Smooth muscle cell (in vitro differentiated cells): Measurements from ENCODE around the gene XPO6. TPM values are rescaled to one million over a fixed set of nuclear protein-coding genes. Genes with fewer than 3 reads are reported as not detected.

ENCODE experiments used
- DNase-seq: peaks from one replicate; lab custom pipeline; 2025; ENCODE audit not compliant: unreplicated experiment; lab: John Stamatoyannopoulos, UW
- H2AFZ ChIP-seq: fragments of 200-600 bp; sonication (generic); 2 replicates; pipeline ENCODE4 v1.6.0; 2016; ENCODE audit warnings: antibody characterized with exemption, low read depth, mild to moderate bottlenecking
- H3F3A ChIP-seq: fragments of 200-600 bp; sonication (generic); 2 replicates; pipeline ENCODE4 v1.6.0; 2017; ENCODE audit warnings: antibody characterized with exemption, low read depth
- H3K27ac ChIP-seq: fragments of 200-600 bp; sonication (generic); 2 replicates; pipeline ENCODE4 v1.5.1; 2016; ENCODE audit warnings: low read depth, mild to moderate bottlenecking
- H3K27me3 ChIP-seq: fragments of 200-600 bp; sonication (generic); 2 replicates; pipeline ENCODE4 v1.6.1; 2016; ENCODE audit warnings: low read depth, mild to moderate bottlenecking
- H3K36me3 ChIP-seq: fragments of 200-600 bp; sonication (generic); 2 replicates; pipeline ENCODE4 v1.5.1; 2016; ENCODE audit warnings: low read depth
- H3K4me1 ChIP-seq: fragments of 200-600 bp; sonication (generic); 2 replicates; pipeline ENCODE4 v1.5.1; 2016; ENCODE audit warnings: low read depth
- H3K4me2 ChIP-seq: fragments of 200-600 bp; sonication (generic); 2 replicates; pipeline ENCODE4 v1.6.0; 2016; ENCODE audit warnings: mild to moderate bottlenecking
- H3K4me3 ChIP-seq: fragments of 200-600 bp; sonication (generic); 2 replicates; pipeline ENCODE4 v1.5.1; 2016; ENCODE audit warnings: mild to moderate bottlenecking
- H3K79me2 ChIP-seq: fragments of 200-600 bp; sonication (generic); 2 replicates; pipeline ENCODE4 v1.6.0; 2016; ENCODE audit warnings: low read depth, mild to moderate bottlenecking
- H3K9ac ChIP-seq: fragments of 200-600 bp; sonication (generic); 2 replicates; pipeline ENCODE4 v1.6.0; 2016; ENCODE audit warnings: low read depth
- H3K9me3 ChIP-seq: fragments of 200-600 bp; sonication (generic); replicated peaks from 2 replicates; pipeline ENCODE4 v1.5.1; 2016; ENCODE audit warnings: low read depth
- H4K20me1 ChIP-seq: fragments of 200-600 bp; sonication (generic); 2 replicates; pipeline ENCODE4 v1.6.0; 2016; ENCODE audit warnings: low read depth
- CTCF ChIP-seq: fragments of 200-600 bp; sonication (generic); IDR thresholded peaks from 2 replicates; pipeline ENCODE4 v1.5.1; 2017; ENCODE audit warnings: borderline replicate concordance, mild to moderate bottlenecking, antibody characterized with exemption; ENCODE audit not compliant: insufficient read depth, poor library complexity, severe bottlenecking
- WGBS: methylation state at CpG from one replicate; pipeline ENCODE4 v1.1.7; 2016; ENCODE audit warnings: low lambda C conversion rate; 5-methylcytosine and 5-hydroxymethylcytosine counted together
- polyA plus RNA-seq: library from polyadenylated mRNA; unstranded; fragments of >200 nt; fragmentation: Nextera tagmentation; extraction: Ambion mirVana; gene quantifications from 2 replicates; pipeline ENCODE4 v1.2.1, GENCODE V29; 2016
- total RNA-seq: library from RNA; depleted of rRNA; stranded (reverse); fragments of >200 nt; gene quantifications from 2 replicates; pipeline ENCODE4 v1.2.3, GENCODE V29; 2014

XPO6 gene
- total and polyA plus RNA-seq, 2 experiments from 2014 or later: 42.1 to 82.1 TPM

GRCh38 chr16:28181515-28181914, 30.2 kb downstream of the XPO6 start:
- H3K4me1 ChIP-seq: peaks cover 9% of the 10 kb centered on the region
- 4% methylated on average over 2 of the region's 2 CpGs for WGBS
- no peaks in the 10 kb centered on the region for H3K36me3 ChIP-seq
- H4K20me1 ChIP-seq: peaks cover 100% of the 10 kb centered on the region
- TF ChIP-seq CTCF: no peak
- no peaks in the 10 kb centered on the region for H3K9me3 ChIP-seq
- H2AFZ ChIP-seq: no peak overlapping the region
- no peak for DNase-seq
- no peak overlapping the region for H3K4me3 ChIP-seq
- H3F3A ChIP-seq: peaks cover 10% of the 10 kb centered on the region
- peak overlapping the region; percentile 73 for H3K27ac ChIP-seq
- H3K27me3 ChIP-seq: no peaks in the 10 kb centered on the region
- peak overlapping the region; percentile 62 for H3K4me2 ChIP-seq
- no peak overlapping the region for H3K9ac ChIP-seq
- H3K79me2 ChIP-seq: peaks cover 91% of the 10 kb centered on the region

GRCh38 chr16:28180655-28181460, 30.9 kb downstream of the XPO6 start:
- H3K27ac ChIP-seq: peak overlapping the region; percentile 73
- no peak overlapping the region for H3K9ac ChIP-seq
- peaks cover 88% of the 10 kb centered on the region for H3K79me2 ChIP-seq
- no peak overlapping the region for H3K4me3 ChIP-seq
- H3K4me1 ChIP-seq: peaks cover 9% of the 10 kb centered on the region
- no peaks in the 10 kb centered on the region for H3K9me3 ChIP-seq
- no peak for DNase-seq
- peaks cover 98% of the 10 kb centered on the region for H4K20me1 ChIP-seq
- WGBS: 88% methylated on average over 9 of the region's 9 CpGs
- peaks cover 10% of the 10 kb centered on the region for H3F3A ChIP-seq
- peaks cover 3% of the 10 kb centered on the region for H3K36me3 ChIP-seq
- H3K27me3 ChIP-seq: no peaks in the 10 kb centered on the region
- peak overlapping the region; percentile 62 for H3K4me2 ChIP-seq
- no peak overlapping the region for H2AFZ ChIP-seq
- no peak for TF ChIP-seq CTCF

- WGBS: 80% methylated on average over 1 of the region's 1 CpG
- Histone ChIP-seq H2AFZ (no peak overlapping the region), H3K27ac (no peak overlapping the region)
These were observed 32.4 kb downstream of the XPO6 start for GRCh38 chr16:28179354-28179753.

More at GRCh38 chr16:28179354-28179753, 32.4 kb downstream of the XPO6 start:
- Histone ChIP-seq H3K4me2 (no peak overlapping the region), H3K4me3 (no peak overlapping the region), H3F3A (peaks cover 10% of the 10 kb centered on the region), H3K9ac (no peak overlapping the region), H3K79me2 (peaks cover 80% of the 10 kb centered on the region), H3K9me3 (no peaks in the 10 kb centered on the region), H4K20me1 (peaks cover 97% of the 10 kb centered on the region), H3K27me3 (no peaks in the 10 kb centered on the region), H3K4me1 (peaks cover 9% of the 10 kb centered on the region), H3K36me3 (peaks cover 8% of the 10 kb centered on the region)
- DNase-seq: no peak
- no peak for TF ChIP-seq CTCF
